ENCODE measurements around the gene CACNA1H. TPM values are rescaled to one million over a fixed set of nuclear protein-coding genes. Genes with fewer than 3 reads are reported as not detected.
"Not testable (repeated sequence)": the region's sequence is repeated elsewhere in the genome, so short reads cannot be mapped to it uniquely, and the experiment has no call there.

CACNA1H gene
- total RNA-seq, 1 donor from 2014 or later, result 12.6 TPM

DNA sequence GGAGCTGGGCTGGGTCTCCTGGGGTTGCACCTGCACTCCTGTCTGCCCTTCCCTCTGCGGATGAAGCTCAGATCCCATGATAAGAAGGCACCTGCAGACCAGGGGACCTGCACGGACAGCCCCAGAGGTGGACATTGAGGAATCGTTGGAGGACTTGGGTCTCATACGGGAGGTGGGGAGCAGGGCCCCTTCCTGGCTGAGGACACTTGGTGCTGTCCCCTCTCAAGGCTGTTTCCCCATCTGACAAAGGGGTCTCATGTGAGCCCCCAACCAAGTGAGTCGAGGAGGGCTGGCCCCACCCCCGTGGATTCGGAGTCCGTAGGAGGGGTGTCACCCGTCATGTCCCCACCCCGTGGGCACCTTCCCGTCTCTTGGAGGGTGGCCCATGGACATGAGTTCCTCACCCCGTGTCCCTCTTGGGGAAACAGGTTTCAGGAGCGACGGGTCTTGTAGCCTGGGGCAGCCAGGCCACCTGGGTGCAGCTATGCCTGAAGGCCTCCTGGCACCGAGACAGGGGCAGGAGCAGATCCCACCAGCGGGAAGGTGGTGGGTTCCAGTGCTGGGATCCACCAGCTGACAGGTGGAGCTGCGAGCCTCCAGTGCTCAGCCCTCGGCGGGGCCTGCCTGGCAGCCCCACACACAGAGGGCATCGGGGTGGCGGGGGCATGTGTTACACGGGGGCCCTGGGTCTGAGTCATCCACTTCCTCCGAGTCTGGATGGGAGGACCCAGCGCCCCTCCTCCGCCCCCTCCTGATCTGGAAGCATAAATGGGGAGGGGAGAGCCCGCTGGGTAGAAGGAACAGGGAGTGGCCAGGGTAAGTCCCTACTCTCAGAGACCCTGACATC lies 102.6 kb downstream of the CACNA1H start, which contains the start of gene TPSD1:
Gene TPSD1 (plus strand): TSS at position 794 of the 847 bp plus-strand sequence. CDS start 212 bp downstream, outside the sequence.
- DNase-seq, result not testable (repeated sequence)

DNA sequence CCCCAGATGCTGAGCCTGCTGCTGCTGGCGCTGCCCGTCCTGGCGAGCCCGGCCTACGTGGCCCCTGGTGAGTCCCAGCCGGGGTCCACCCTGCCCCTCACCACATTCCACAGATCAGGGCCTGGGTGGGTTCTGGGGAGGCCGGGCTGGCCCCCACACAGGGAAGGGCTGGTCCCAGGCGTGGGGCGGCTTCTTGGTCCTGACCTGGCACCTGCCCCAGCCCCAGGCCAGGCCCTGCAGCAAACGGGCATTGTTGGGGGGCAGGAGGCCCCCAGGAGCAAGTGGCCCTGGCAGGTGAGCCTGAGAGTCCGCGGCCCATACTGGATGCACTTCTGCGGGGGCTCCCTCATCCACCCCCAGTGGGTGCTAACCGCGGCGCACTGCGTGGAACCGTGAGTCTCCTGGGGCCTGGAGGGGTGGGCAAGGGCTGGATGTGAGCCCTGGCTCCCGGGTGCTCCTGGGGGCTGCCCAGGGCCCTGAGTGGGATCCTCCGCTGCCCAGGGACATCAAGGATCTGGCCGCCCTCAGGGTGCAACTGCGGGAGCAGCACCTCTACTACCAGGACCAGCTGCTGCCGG lies 103.5 kb downstream of the CACNA1H start:
- DNase-seq, result not testable (repeated sequence)

DNA sequence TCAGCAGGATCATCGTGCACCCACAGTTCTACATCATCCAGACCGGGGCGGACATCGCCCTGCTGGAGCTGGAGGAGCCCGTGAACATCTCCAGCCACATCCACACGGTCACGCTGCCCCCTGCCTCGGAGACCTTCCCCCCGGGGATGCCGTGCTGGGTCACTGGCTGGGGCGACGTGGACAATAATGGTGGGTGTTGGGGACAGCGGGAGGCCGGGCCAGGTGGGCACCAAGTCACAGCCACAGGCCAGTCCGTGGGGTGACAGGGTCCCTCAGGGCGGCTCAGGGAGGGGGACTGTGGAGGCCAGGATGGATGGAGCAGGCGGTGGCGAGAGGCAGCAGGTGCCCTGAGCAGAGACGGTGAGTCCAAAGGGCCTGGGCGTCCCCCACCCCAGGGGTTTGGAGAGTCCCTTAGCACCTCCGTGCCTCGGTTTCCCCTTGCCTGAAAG lies 104.0 kb downstream of the CACNA1H start:
- no peak for DNase-seq

DNA sequence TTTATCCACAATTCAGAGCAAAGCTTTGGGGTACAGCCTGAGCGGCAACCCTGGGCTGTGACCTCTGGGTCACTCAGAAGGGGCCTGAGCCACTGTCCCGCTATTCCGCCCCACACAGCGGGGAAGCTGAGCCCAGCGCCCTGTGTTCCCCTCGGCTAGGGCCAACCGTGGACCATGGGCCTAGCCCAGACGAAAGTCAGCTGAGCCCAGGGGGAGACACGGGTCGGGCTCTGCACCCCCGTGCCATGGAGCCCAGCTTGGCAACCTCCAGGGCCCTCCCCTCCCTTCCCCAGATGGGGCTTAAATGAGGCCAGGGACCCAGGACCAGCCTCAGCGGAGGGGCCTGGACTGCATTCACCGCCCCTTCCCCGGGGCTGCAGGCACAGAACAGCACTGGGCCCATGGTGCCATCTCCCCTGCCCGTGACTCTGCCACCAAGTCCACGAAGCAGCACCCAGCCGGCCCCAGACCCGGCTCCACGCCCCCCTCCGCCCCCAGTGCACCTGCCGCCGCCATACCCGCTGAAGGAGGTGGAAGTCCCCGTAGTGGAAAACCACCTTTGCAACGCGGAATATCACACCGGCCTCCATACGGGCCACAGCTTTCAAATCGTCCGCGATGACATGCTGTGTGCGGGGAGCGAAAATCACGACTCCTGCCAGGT lies 104.8 kb downstream of the CACNA1H start:
- no peak for DNase-seq

DNA sequence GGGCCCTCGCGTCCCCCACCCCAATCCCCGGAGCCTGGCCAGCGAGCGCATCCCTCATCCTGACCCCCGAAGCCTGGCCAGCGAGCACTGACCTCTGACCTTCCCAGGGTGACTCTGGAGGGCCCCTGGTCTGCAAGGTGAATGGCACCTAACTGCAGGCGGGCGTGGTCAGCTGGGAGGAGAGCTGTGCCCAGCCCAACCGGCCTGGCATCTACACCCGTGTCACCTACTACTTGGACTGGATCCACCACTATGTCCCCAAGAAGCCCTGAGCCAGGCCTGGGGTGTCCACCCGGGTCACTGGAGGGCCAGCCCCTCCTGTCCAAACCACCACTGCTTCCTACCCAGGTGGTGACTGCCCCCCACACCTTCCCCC lies 105.3 kb downstream of the CACNA1H start:
- DNase-seq, result no peak

DNA sequence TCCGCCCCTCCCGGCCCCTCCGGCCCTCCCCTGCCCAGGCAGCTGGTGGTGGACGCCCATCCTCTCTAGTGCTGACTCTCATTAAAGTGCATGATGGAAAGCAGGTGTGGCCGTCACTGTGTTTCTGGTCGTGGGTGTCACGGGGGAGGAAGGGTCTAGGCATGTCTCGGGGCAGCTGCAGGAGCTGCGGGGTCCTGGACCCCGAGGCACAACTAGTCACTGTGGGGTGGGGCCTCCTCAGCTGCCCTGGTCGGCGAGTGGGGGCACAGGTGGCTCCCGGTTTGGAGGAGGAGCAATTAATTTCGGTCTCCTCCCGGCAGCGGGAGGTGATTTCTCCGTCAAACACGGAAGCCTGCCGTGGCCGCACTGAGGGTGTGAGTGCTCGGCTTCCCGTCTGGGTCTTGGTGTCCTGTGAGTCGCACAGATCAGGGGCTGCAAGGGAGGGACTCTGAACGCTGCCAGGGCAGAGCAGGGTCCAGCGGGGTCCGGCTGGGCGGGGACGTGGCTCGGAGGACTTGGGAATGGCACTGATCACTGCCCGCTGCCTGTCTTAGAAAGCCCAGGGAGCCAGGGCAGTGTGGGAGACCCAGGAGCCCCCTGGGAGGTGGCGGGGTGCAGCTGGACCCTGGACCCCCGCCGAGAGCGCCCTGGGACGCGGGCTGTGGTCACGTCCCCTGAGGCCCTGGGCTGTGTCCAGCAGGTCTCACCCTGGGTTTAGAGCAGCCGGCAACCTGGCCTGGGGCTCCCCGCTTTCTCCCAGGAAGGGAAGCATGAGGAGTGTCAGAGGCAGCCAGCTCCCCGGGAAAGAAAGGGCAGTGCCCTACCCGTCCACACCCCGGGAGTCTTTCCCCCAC lies 106.2 kb downstream of the CACNA1H start:
- no peak for DNase-seq

- DNase-seq, result no peak
These were observed 106.8 kb downstream of the CACNA1H start for GRCh38 chr16:1259760-1260068.

GRCh38 chr16:1260101-1260680 lies 107.3 kb downstream of the CACNA1H start:
- DNase-seq, result no peak

- DNase-seq, result no peak
These were observed 108.4 kb downstream of the CACNA1H start for GRCh38 chr16:1261131-1261892.

GRCh38 chr16:1262210-1262845 lies 109.4 kb downstream of the CACNA1H start:
- no peak for DNase-seq

DNA sequence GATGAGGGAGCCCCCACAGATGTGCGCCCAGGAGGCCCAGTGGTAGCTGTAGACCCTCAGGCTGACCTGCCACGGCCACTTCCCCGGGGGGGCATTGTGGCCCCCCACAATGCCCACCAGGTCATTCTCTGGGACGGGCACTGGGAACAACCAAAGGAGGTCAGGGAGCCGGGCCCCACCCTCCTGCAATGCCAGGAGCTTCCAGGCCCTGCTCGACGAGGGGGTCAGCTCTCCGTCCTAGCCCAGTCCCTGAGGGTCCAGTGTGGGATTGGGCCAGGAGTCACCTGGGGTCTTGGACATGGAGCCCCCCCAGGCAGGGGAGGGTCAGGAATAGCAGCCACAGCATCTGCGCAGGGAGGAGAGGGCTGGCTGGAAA lies 109.9 kb downstream of the CACNA1H start:
- no peak for DNase-seq

- no peak for DNase-seq
These were observed 110.9 kb downstream of the CACNA1H start for GRCh38 chr16:1263591-1264344.

DNA sequence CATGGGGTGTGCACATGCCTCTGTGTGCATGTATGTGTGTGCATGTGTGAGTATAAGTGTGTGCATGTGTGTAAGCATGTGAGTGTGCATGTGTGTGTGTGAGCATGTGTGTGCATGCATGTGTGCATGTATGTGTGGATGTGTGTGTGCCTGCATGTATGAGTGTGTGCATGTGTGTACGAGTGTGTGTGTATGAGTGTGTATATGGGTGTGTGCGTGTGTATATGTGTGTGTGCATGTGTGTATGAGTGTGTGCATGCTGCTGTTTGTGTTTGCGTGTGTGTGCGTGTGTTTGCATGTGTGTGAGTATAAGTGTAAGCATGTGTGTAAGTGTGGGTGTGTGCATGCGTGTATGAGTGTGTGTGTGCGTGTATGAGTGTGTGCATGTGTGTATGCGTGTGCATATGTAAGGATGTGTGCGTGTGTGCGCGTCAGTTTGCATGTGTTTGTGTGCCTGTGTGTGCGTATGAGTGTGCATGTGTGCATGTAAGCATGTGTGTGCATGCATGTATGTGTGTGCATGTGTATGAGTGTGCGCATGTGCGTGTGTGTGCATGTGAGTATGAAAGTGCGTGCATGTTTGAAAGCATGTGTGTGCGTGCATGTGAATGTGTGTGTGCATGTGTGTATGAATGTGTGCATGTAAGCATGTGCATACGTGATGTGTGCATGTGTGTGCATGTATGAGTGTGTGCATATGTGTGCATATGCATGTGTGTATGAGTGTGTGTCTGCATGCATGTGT lies 111.6 kb downstream of the CACNA1H start:
- no peak for DNase-seq

DNA sequence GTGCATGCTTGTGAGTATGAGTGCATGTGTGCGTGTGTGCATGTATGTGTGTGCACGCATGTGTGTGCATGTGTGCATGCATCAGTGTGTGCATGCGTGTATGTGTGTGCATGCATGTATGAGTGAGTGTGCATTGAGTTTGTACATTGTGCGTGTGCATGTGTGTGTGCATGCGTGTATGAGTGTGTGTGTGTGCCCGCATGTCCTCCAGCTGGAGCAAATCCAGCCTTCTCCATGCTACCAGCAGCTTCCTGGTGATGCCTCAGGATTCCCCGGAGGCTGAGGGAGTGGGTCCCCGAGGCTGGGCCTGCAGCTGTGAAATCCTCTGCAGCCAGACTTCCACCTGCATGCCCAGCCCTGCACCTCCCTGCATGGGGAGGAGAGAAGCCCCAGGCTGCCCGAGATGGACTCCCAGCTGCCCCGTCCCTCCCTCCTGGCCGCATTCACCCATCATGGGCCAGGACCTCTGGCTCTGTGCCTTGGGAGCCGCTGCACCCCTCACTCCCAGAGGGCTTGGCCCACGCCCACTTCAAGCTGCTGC lies 112.3 kb downstream of the CACNA1H start:
- DNase-seq, result no peak

GRCh38 chr16:1265826-1266225 lies 112.9 kb downstream of the CACNA1H start:
- no peak for DNase-seq

DNA sequence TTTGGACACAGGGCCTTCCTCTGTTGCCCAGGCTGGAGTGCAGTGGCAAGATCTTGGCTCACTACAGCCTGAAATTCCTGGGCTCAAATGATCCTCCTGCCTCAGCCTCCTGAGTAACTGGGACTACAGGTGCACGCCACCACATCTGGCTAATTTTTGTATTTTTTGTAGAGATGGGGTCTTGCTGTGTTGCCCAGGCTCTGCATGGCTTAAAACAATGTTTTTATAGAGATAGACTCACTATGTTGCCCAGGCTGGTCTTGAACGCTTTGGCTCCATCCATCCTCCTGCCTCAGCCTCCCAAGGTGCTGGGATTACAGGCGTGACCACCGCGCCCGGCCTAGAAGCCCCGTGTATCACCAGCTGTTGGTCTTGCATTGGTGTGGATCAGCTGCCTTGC lies 116.5 kb downstream of the CACNA1H start:
- not testable (repeated sequence) for DNase-seq

DNA sequence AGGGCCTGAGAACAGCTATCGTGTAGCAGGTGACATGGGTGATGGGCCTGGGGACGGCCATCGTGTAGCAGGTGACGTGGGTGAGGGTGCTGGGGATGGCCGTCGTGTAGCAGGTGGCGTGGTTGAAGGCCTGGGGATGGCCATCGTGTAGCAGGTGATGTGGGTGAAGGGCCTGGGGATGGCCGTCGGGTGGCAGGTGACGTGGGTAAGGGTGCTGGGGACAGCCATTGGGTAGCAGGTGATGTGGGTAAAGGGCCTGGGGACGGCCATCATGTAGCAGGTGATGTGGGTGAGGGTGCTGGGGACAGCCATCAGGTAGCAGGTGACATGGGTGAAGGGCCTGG lies 118.4 kb downstream of the CACNA1H start:
- no peak for DNase-seq
